Natural killer cell treated with Interleukin-12 subunit alpha and Interleukin-12 subunit beta and Interleukin-15 and Interleukin-18, amount 100 ng/mL, for 72 hours (primary cell): Measurements from ENCODE around the gene STYX. TPM values are rescaled to one million over a fixed set of nuclear protein-coding genes. Genes with fewer than 3 reads are reported as not detected.

Experiments used
- ATAC-seq, 2 donors: fragments of 150-1000 bp; cut with Tn5 transposase in 1 of 2; sonication (Bioruptor Pico), chemical (Tn5 transposase) in 1 of 2; 2 replicates each; pipeline ENCODE4 v1.10.0; 2021
- DNase-seq: peaks from one replicate; pipeline ENCODE4 v3.0.0; 2022; ENCODE audit warnings: low spot score
- H3K27ac Mint-ChIP-seq, 2 donors: 1 replicate in 1 of 2; 2 replicates in 1 of 2; pipeline ENCODE4 v1.8.0; 2022; ENCODE audit warnings: mixed read lengths in 2 of 2, mild to moderate bottlenecking in 1 of 2, moderate library complexity in 1 of 2
- H3K27me3 Mint-ChIP-seq, 2 donors: 1 replicate in 1 of 2; 2 replicates in 1 of 2; pipeline ENCODE4 v1.8.0; 2022; ENCODE audit warnings: mixed read lengths in 2 of 2
- H3K36me3 Mint-ChIP-seq: one replicate; pipeline ENCODE4 v1.8.0; 2022; ENCODE audit warnings: mixed read lengths
- H3K4me1 Mint-ChIP-seq, 2 donors: 1 replicate in 1 of 2; 2 replicates in 1 of 2; pipeline ENCODE4 v1.8.0; 2022; ENCODE audit warnings: low read depth in 2 of 2, mixed read lengths in 2 of 2, mild to moderate bottlenecking in 1 of 2
- H3K4me3 Mint-ChIP-seq: one replicate; pipeline ENCODE4 v1.8.0; 2022; ENCODE audit warnings: mixed read lengths
- H3K9me3 Mint-ChIP-seq: 2 replicates; pipeline ENCODE4 v1.8.0; 2022; ENCODE audit warnings: mixed read lengths
- total RNA-seq, 2 donors: library from RNA; stranded (reverse); gene quantifications; one replicate each; pipeline ENCODE4 v1.2.3, GENCODE V29; 2022

STYX gene
- total RNA-seq: 10 to 100 TPM; 11.9 to 13.2 TPM

- DNase-seq (peak; percentile 99), ATAC-seq (peak; percentile 99)
- Mint-ChIP-seq H3K9me3 (no peaks in the 10 kb centered on the region), H3K4me3 (peak within 1 kb of the TSS; percentile 86), H3K4me1 (peaks cover 14 to 15% of the 10 kb centered on the region in 2 donors), H3K36me3 (peaks cover 8% of the 10 kb centered on the region), H3K27ac (peak within 1 kb of the TSS; percentile 77 to 89), H3K27me3 (no peaks in the 10 kb centered on the region)
Measured at GRCh38 chr14:52729925-52730708, at the start of gene STYX. Gene STYX (plus strand): TSS chr14:52730166. CDS start chr14:52730475, 309 bp downstream.

GRCh38 chr14:52683985-52684520 lies 45.9 kb upstream of the STYX start:
- H3K27me3 Mint-ChIP-seq: no peaks in the 10 kb centered on the region
- ATAC-seq (no peak), DNase-seq (no peak)
- no peak overlapping the region for H3K27ac Mint-ChIP-seq
- H3K36me3 Mint-ChIP-seq: no peaks in the 10 kb centered on the region
- H3K9me3 Mint-ChIP-seq: no peaks in the 10 kb centered on the region
- no peak overlapping the region for H3K4me3 Mint-ChIP-seq
- H3K4me1 Mint-ChIP-seq: peaks cover 15 to 16% of the 10 kb centered on the region in 2 donors

- Mint-ChIP-seq H3K4me1 (peaks cover 22 to 23% of the 10 kb centered on the region in 2 donors), H3K36me3 (no peaks in the 10 kb centered on the region), H3K27ac (no peak overlapping the region), H3K4me3 (no peak overlapping the region), H3K9me3 (no peaks in the 10 kb centered on the region), H3K27me3 (no peaks in the 10 kb centered on the region)
- no peak for DNase-seq
- no peak for ATAC-seq
Measured at GRCh38 chr14:52686176-52686575, 43.8 kb upstream of the STYX start.

GRCh38 chr14:52690983-52691760 lies 38.8 kb upstream of the STYX start:
- ATAC-seq (no peak), DNase-seq (no peak)
- H3K27me3 Mint-ChIP-seq: no peaks in the 10 kb centered on the region
- peaks cover 6% of the 10 kb centered on the region for H3K36me3 Mint-ChIP-seq
- no peak overlapping the region for H3K4me3 Mint-ChIP-seq
- H3K9me3 Mint-ChIP-seq: no peaks in the 10 kb centered on the region
- no peak overlapping the region for H3K27ac Mint-ChIP-seq
- peaks cover 44 to 45% of the 10 kb centered on the region in 2 donors for H3K4me1 Mint-ChIP-seq

GRCh38 chr14:52692248-52692962 lies 37.6 kb upstream of the STYX start:
- ATAC-seq: no peak
- peaks cover 6% of the 10 kb centered on the region for H3K36me3 Mint-ChIP-seq
- DNase-seq: no peak

GRCh38 chr14:52693036-52693435 lies 36.9 kb upstream of the STYX start:
- Mint-ChIP-seq H3K27ac (peak overlapping the region; percentile 96), H3K4me3 (peak overlapping the region; percentile 97), H3K27me3 (no peaks in the 10 kb centered on the region), H3K4me1 (peaks cover 36 to 40% of the 10 kb centered on the region in 2 donors), H3K36me3 (peaks cover 6% of the 10 kb centered on the region), H3K9me3 (no peaks in the 10 kb centered on the region)
- no peak for DNase-seq
- ATAC-seq: no peak

More at GRCh38 chr14:52692248-52692962, 37.6 kb upstream of the STYX start:
- peak overlapping the region in 1 of 2 donors; percentile 20 for H3K27ac Mint-ChIP-seq
- H3K4me1 Mint-ChIP-seq: peaks cover 37 to 44% of the 10 kb centered on the region in 2 donors
- peak overlapping the region; percentile 41 for H3K4me3 Mint-ChIP-seq
- H3K27me3 Mint-ChIP-seq: no peaks in the 10 kb centered on the region
- H3K9me3 Mint-ChIP-seq: no peaks in the 10 kb centered on the region

GRCh38 chr14:52693532-52693931 lies 36.4 kb upstream of the STYX start:
- peaks cover 36 to 38% of the 10 kb centered on the region in 2 donors for H3K4me1 Mint-ChIP-seq
- no peaks in the 10 kb centered on the region for H3K9me3 Mint-ChIP-seq
- H3K27me3 Mint-ChIP-seq: no peaks in the 10 kb centered on the region
- H3K36me3 Mint-ChIP-seq: peaks cover 6% of the 10 kb centered on the region
- ATAC-seq (no peak), DNase-seq (no peak)
- peak overlapping the region; percentile 97 for H3K4me3 Mint-ChIP-seq
- peak overlapping the region; percentile 96 for H3K27ac Mint-ChIP-seq

GRCh38 chr14:52694761-52695480 lies 35.0 kb upstream of the STYX start:
- Mint-ChIP-seq H3K4me3 (peak overlapping the region; percentile 97), H3K36me3 (peaks cover 6% of the 10 kb centered on the region), H3K27me3 (no peaks in the 10 kb centered on the region), H3K9me3 (no peaks in the 10 kb centered on the region), H3K27ac (peak overlapping the region; percentile 96), H3K4me1 (peaks cover 32 to 36% of the 10 kb centered on the region in 2 donors)
- DNase-seq (peak; percentile 64), ATAC-seq (peak; percentile 43 to 59)

GRCh38 chr14:52695481-52696091 lies 34.4 kb upstream of the STYX start, which contains the start of gene ERO1A:
Gene ERO1A (minus strand): TSS chr14:52695558. CDS start chr14:52695481, 77 bp downstream.
- peak; percentile 91 for DNase-seq
- peaks cover 28 to 33% of the 10 kb centered on the region in 2 donors for H3K4me1 Mint-ChIP-seq
- ATAC-seq: peak; percentile 92 to 95
- peak within 1 kb of the TSS; percentile 96 for H3K27ac Mint-ChIP-seq
- H3K9me3 Mint-ChIP-seq: no peaks in the 10 kb centered on the region
- H3K36me3 Mint-ChIP-seq: peaks cover 6% of the 10 kb centered on the region
- H3K27me3 Mint-ChIP-seq: no peaks in the 10 kb centered on the region
- peak within 1 kb of the TSS; percentile 97 for H3K4me3 Mint-ChIP-seq

- Mint-ChIP-seq H3K4me1 (peaks cover 0 to 8% of the 10 kb centered on the region in 2 donors), H3K4me3 (no peak overlapping the region), H3K36me3 (no peaks in the 10 kb centered on the region), H3K27me3 (peaks cover 0 to 3% of the 10 kb centered on the region in 2 donors), H3K27ac (no peak overlapping the region), H3K9me3 (no peaks in the 10 kb centered on the region)
- no peak for ATAC-seq
- no peak for DNase-seq
Measured at GRCh38 chr14:52700701-52701172, 29.2 kb upstream of the STYX start.

GRCh38 chr14:52701223-52701622 lies 28.7 kb upstream of the STYX start:
- H3K4me3 Mint-ChIP-seq: no peak overlapping the region
- no peak for ATAC-seq

GRCh38 chr14:52703225-52703624 lies 26.7 kb upstream of the STYX start:
- H3K36me3 Mint-ChIP-seq: peaks cover 12% of the 10 kb centered on the region
- H3K27ac Mint-ChIP-seq: no peak overlapping the region
- H3K4me1 Mint-ChIP-seq: peaks cover 21 to 25% of the 10 kb centered on the region in 2 donors
- peaks cover 0 to 3% of the 10 kb centered on the region in 2 donors for H3K27me3 Mint-ChIP-seq
- H3K9me3 Mint-ChIP-seq: no peaks in the 10 kb centered on the region
- ATAC-seq (no peak), DNase-seq (no peak)
- no peak overlapping the region for H3K4me3 Mint-ChIP-seq

More at GRCh38 chr14:52701223-52701622, 28.7 kb upstream of the STYX start:
- DNase-seq: no peak
- Mint-ChIP-seq H3K27ac (no peak overlapping the region), H3K36me3 (no peaks in the 10 kb centered on the region), H3K4me1 (peaks cover 2 to 9% of the 10 kb centered on the region in 2 donors), H3K9me3 (no peaks in the 10 kb centered on the region), H3K27me3 (peaks cover 0 to 3% of the 10 kb centered on the region in 2 donors)
